ENCODE data around the gene MRPL27.

MRPL27 gene

DNA sequence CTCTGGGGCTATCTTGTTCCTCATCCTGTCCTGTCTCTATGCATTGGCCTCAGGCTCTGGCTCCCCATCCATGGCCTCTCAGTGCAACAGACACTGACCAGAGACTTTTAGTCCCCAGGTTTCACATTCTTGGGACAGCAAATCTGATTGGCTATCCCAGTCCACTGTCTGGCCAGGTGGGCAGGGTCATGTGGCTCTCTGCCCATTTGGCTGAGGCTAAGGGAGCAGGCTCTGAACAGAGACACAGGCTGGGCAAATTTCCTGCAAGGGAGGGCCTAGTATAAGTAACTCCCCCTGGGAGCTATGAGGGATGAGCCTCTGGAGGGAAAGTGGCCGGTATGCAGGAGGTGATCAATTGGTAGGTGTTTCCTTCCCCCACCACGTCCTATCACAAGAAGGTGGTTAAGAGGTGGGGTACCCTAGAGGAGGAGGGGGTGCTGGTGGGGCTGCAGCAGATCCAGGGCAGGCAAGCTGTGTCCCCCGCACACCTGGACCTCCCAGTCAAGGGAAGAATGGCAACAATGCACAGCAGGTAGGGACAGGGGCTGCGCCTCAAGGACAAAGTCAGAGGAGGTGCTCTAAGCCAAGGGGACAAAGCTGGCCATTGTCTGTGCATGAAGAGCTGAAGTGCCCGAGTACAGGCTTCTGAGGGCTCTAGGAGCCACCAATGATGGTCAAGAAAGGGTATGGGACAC, 13.8 kb downstream of the MRPL27 start:
- DNase-seq: no peak

DNA sequence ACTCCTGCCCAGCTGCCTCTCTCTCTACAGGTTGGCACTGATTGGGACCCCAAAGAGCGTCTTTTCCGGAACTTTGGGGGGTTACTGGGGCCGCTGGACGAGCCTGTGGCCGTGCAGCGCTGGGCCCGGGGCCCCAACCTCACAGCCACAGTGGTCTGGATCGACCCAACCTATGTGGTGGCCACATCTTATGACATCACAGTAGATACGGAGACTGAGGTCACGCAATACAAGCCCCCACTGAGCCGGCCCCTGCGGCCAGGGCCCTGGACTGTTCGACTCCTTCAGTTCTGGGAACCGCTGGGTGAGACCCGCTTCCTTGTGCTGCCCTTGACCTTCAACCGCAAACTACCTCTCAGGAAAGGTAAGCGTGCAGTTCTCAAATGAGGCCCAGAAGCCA, 14.8 kb downstream of the MRPL27 start:
- no peak for DNase-seq

- DNase-seq: no peak
Observed at GRCh38 chr17:50356892-50357510, 16.0 kb downstream of the MRPL27 start.

- DNase-seq: no peak
Observed at GRCh38 chr17:50356418-50356817, 16.6 kb downstream of the MRPL27 start.

DNA sequence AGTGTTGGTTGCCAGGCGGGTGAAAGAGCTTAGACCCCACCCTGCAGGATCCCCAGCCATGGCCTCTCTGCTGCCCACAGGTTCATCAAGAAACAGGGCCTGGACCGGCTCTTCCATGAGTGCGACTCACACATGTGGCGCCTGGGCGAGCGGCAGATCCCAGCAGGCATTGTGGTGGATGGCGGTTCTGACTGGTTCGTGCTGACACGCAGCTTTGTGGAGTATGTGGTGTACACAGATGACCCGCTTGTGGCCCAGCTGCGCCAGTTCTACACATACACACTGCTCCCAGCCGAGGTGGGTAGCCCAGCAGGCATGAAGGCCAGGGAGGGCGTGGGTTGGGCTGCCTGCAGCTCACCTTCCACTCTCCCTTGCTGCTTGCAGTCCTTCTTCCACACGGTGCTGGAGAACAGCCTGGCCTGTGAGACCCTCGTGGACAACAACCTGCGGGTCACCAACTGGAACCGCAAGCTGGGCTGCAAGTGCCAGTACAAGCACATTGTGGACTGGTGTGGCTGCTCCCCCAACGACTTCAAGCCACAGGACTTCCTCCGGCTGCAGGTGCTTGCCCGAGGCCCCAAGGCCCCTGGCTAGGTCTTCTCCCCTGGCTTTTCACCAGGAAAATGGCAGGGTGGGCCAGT, 17.2 kb downstream of the MRPL27 start:
- DNase-seq: no peak

DNA sequence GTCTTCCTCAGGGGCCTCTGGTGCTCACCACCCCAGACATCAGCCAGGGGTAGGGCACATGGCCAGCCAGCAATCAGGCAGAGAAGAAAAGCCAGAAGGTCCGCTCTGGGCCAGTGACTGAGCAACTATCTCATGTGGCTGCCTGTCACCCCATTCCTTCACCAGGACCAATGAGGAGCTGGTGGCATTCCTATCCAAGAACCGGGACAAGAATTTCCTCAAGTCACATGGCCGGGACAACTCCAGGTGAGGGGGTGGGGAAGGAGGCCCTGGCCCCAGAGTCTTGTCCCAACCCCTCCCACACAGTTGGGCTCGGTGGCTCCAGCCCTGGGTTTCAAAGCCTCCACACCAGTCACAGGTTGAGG, 17.7 kb downstream of the MRPL27 start:
- no peak for DNase-seq

DNA sequence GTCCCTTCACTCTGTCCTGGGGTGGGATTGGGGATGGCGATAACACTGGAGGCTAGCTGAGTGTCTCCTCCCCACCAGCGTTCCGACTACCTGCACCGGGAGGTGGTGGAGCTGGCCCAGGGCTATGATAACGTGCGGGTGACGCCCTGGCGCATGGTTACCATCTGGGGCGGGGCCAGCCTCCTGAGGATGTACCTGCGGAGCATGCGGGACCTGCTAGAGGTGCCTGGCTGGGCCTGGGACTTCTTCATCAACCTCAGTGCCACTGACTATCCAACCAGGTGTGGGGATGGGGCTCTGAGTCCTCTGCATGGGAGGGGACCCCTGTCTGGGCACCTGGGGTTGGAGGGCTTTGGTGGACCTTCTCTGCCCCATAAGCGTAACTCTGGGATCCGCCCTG, 18.2 kb downstream of the MRPL27 start:
- no peak for DNase-seq

GRCh38 chr17:50354198-50354597, 18.8 kb downstream of the MRPL27 start:
- DNase-seq: no peak

- DNase-seq: no peak
Observed at GRCh38 chr17:50353600-50354195, 19.3 kb downstream of the MRPL27 start.

GRCh38 chr17:50352693-50353599, 20.0 kb downstream of the MRPL27 start:
- no peak for DNase-seq

DNA sequence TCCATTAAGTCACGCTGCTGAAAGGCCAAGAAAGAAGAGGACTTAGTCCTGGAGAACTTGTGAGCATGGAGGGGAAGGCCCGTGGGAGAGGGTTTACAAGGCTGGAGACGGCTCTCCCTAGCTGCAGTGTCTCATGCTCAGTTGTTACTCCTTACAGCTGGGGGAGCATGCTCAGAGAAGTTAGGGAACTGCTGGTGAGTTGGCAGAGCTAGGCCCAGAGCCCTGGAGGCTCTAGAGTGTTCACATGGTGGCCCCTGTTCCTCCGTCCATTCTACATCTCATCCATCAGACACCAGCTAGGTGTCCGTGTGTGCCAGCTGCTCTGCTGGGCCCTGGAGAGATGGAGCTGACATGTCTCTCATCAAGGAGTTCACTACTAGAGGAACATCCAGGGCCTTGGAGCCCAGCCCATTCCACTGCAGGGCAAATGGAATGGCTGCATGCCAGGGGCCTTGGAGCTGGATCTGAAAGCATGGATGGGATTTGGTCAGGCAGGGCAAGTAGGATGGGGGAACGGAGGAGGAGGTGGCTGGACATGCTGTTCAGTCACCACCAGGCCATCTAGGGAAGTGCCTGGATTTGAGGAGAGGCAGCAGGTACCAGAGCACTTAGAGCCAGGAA, 20.8 kb downstream of the MRPL27 start:
- DNase-seq: no peak

GRCh38 chr17:50350733-50351132, 22.3 kb downstream of the MRPL27 start:
- no peak for DNase-seq

- no peak for DNase-seq
Observed at GRCh38 chr17:50349243-50349600, 23.8 kb downstream of the MRPL27 start.

DNA sequence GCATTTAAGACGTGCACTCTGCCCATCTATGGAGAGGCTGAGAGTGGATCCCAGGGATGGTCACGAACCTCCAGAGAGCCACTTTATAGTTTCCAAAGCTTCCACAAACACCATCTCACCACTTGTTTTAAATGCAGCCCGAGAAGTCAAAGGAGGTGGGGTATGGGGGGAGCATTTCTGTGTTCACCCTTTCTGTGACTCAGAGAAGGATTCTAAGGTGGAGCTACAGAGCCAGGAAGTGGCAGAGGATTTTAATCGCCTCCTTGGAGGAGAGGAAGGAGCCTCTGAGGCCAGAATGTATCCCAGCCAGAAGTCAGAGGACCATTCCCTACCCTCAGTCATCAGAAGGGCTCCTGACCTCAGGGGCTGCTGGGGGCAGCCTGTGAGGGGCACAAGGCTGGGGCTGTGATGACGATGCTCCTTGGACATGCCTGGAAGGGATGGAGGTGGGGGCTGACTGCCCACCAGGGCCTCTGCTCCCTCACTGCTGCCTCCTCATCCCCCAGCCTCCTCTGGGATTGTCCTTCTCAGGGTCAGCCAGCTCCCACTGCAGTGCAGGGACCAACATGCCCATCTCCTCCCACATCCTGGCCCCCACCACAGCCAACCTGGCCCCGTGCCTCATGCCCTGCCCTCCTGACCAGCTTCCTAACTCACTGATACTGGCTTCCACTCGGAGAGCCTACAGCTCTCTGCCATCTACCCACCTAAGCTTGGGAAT, 24.3 kb downstream of the MRPL27 start:
- DNase-seq: no peak

- DNase-seq: no peak
Observed at GRCh38 chr17:50347894-50348291, 25.1 kb downstream of the MRPL27 start.

- DNase-seq: no peak
Observed at GRCh38 chr17:50347117-50347893, 25.7 kb downstream of the MRPL27 start.

DNA sequence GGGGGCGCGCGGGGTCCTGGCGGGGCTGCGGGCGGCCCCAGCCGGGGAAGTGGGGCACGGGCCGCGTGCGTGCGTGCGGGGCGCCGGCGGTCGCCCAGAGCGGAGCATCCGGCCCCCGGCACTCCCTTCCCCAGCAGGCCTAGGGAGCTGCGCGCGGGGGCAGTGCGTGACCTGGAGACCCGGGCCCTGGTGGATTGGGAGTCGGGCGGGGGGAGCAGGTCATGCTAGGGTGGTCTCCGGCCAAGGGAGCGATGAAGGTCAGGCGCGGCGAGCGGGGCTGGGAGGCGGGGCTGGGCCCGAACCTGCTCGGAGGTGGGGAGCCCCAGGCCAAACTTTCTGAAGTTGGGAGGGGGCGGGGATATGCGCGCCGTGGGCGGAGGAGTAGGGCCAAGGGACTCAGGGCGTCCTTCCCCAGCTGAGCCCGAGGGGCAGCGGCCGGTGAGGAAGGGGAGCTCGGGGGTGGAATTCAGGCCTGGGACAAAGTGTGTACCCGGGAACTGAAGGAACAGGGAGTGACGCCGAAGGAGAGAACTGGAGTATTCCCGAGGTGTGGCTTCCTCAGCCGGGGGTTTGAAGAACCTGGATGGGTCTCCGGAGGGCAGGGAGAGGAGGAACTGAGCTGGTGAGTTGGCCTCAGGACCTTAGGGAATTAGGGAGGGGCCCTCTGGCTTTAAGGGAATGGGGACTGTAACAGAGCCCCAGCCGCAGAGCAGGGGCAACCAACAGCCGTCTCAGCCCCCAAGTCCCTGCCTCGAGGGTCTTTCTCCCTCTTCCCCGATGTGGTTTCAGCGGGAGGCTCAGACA, 26.5 kb downstream of the MRPL27 start:
- DNase-seq: no peak

GRCh38 chr17:50345432-50346312, 27.3 kb downstream of the MRPL27 start, which contains the start of gene XYLT2:
XYLT2 (plus strand) TSS chr17:50346126; CDS start chr17:50346141, 15 bp downstream.
- DNase-seq: peak; percentile 60

All from kidney glomerular epithelial cell (primary cell).